Prostate gland (tissue), 2 donors: Measurements from ENCODE around the gene IKZF4.

Experiments used
- POLR2A ChIP-seq: fragments of 450-650 bp; IDR thresholded peaks from one replicate; pipeline ENCODE4 v1.6.1; 2016; ENCODE audit warnings: antibody characterized with exemption, mild to moderate bottlenecking
- POLR2AphosphoS5 ChIP-seq: sonication (generic); formaldehyde crosslinking; IDR thresholded peaks from one replicate; pipeline ENCODE4 v1.6.1; 2017; ENCODE audit warnings: antibody characterized with exemption
- TF ChIP-seq, protein P1 (sequence below), 4 experiments: fragments of 200-600 bp in 2 of 4; fragments of 450-650 bp in 2 of 4; sonication (generic) in 2 of 4; IDR thresholded peaks; 1 replicate in 3 of 4; 2 replicates in 1 of 4; pipeline ENCODE4 v1.5.1; 2016 to 2019; ENCODE audit warnings: antibody characterized with exemption in 4 of 4, mild to moderate bottlenecking in 2 of 4, moderate library complexity in 2 of 4

DNA sequence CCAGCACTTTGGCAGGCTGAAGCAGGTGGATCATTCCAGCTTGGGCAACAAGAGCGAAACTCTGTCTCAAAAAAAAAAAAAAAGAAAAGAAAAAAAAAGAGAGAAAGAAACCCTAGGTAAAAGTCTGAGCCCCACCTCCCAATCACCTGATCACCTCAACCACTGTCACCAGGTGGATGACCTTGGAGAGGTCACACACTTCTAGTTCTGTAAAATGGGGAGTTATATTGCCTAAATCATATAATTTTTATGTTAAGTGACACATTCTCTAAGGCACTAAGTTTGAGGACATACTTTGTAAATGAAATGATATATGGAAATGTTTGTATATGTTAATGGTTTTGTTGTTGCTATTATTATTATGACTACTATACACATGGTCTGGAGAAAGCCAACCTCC lies 57.6 kb downstream of the IKZF4 start:
- TF ChIP-seq POLR2A = no peak
- TF ChIP-seq, protein P1, sequence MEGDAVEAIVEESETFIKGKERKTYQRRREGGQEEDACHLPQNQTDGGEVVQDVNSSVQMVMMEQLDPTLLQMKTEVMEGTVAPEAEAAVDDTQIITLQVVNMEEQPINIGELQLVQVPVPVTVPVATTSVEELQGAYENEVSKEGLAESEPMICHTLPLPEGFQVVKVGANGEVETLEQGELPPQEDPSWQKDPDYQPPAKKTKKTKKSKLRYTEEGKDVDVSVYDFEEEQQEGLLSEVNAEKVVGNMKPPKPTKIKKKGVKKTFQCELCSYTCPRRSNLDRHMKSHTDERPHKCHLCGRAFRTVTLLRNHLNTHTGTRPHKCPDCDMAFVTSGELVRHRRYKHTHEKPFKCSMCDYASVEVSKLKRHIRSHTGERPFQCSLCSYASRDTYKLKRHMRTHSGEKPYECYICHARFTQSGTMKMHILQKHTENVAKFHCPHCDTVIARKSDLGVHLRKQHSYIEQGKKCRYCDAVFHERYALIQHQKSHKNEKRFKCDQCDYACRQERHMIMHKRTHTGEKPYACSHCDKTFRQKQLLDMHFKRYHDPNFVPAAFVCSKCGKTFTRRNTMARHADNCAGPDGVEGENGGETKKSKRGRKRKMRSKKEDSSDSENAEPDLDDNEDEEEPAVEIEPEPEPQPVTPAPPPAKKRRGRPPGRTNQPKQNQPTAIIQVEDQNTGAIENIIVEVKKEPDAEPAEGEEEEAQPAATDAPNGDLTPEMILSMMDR (IDR thresholded peaks at IDR 0.05) = no peak
- TF ChIP-seq POLR2AphosphoS5 = no peak
